ENCODE results near the gene UBA3.

GRCh38 chr3:69128509-69128908, 48.3 kb upstream of the UBA3 start:
- TF ChIP-seq CTCF (IDR thresholded peaks at IDR 0.05; ENCODE audit: poor library complexity) (no peak), EZH2 (IDR thresholded peaks at IDR 0.05; ENCODE audit: borderline replicate concordance) (no peak), EZH2phosphoT487 (IDR thresholded peaks at IDR 0.05; ENCODE audit: low read depth, severe bottlenecking, unreplicated experiment) (no peak)

Measured in hepatocyte (in vitro differentiated cells).